Measurements from ENCODE around the gene RFX3. TPM values are rescaled to one million over a fixed set of nuclear protein-coding genes. Genes with fewer than 3 reads are reported as not detected.

Gene RFX3
- total and polyA plus RNA-seq, 2 of the 13 experiments (the other 11 are each of a cell fraction or from before 2014, with no cell fraction given), result 2.7 to 5.3 TPM

DNA sequence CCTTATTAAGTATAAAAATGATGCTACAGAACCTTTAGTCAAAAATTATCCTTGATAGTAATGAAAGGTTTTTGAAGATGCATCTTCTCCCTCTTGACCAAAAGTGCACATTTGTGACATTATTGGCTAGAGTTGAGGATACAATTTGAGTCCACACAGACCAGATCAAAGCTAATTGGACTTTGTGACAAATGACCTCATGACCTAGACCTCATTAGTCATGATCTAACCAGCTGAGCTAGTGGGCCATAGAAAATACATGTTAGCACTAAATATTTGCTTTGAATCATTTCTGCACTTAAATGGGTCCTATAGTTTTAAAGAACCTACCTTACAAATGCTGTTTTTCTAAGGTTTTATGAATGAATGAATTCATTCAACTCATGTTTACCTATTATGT is 182.1 kb downstream of the RFX3 start (continued):
- no peak for TF ChIP-seq RCOR2 (CRISPR knock-in tag; IDR thresholded peaks at IDR 0.05)
- TF ChIP-seq HDAC6 (IDR thresholded peaks at IDR 0.05; ENCODE audit: low read depth, low read length), result no peak
- no peak for TF ChIP-seq ZNF331 (CRISPR knock-in tag; IDR thresholded peaks at IDR 0.05)
- TF ChIP-seq MED1 (CRISPR knock-in tag; IDR thresholded peaks at IDR 0.05), result peak; percentile 27; the same call in 1 of the 2 replicates
- TF ChIP-seq FOXC1 (CRISPR knock-in tag; IDR thresholded peaks at IDR 0.05; ENCODE audit: borderline replicate concordance), result no peak
- no peak for TF ChIP-seq ZNF549 (CRISPR knock-in tag; IDR thresholded peaks at IDR 0.05)
- TF ChIP-seq ZNF343 (CRISPR knock-in tag; IDR thresholded peaks at IDR 0.05), result no peak
- TF ChIP-seq ISX (CRISPR knock-in tag; conservative IDR thresholded peaks at IDR 0.05), result no peak
- TF ChIP-seq ESRRA (CRISPR knock-in tag; IDR thresholded peaks at IDR 0.05; ENCODE audit: low read depth), result peak; percentile 56; the same call in 1 of the 2 replicates
- peak; percentile 36; the same call in 1 of the 2 replicates for TF ChIP-seq FOXO1 (CRISPR knock-in tag; IDR thresholded peaks at IDR 0.05)
- TF ChIP-seq, protein P1, sequence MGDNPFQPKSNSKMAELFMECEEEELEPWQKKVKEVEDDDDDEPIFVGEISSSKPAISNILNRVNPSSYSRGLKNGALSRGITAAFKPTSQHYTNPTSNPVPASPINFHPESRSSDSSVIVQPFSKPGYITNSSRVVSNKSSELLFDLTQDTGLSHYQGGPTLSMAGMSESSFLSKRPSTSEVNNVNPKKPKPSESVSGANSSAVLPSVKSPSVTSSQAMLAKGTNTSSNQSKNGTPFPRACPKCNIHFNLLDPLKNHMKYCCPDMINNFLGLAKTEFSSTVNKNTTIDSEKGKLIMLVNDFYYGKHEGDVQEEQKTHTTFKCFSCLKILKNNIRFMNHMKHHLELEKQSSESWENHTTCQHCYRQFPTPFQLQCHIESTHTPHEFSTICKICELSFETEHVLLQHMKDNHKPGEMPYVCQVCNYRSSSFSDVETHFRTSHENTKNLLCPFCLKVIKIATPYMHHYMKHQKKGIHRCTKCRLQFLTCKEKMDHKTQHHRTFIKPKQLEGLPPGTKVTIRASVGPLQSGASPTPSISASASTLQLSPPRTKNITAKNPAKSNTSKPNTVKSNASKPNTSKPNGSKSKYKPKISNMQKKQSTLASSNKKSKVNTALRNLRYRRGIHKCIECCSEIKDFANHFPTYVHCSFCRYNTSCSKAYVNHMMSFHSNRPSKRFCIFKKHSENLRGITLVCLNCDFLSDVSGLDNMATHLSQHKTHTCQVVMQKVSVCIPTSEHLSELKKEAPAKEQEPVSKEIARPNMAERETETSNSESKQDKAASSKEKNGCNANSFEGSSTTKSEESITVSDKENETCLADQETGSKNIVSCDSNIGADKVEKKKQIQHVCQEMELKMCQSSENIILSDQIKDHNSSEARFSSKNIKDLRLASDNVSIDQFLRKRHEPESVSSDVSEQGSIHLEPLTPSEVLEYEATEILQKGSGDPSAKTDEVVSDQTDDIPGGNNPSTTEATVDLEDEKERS (CRISPR knock-in tag; IDR thresholded peaks at IDR 0.05), result no peak
- TF ChIP-seq KLF15 (CRISPR knock-in tag; IDR thresholded peaks at IDR 0.05; ENCODE audit: borderline replicate concordance), result no peak
- TF ChIP-seq EHMT2 (IDR thresholded peaks at IDR 0.05; ENCODE audit: borderline replicate concordance, low read depth, low read length), result no peak; the same call in 1 of the 2 replicates
- TF ChIP-seq BORCS8-MEF2B (CRISPR knock-in tag; IDR thresholded peaks at IDR 0.05), result no peak
- no peak for TF ChIP-seq NKX3-1 (CRISPR knock-in tag; IDR thresholded peaks at IDR 0.05)
- no peak for TF ChIP-seq KAT2B (IDR thresholded peaks at IDR 0.05; ENCODE audit: borderline replicate concordance, low read depth, low read length)
- TF ChIP-seq CHCHD3 (CRISPR knock-in tag; IDR thresholded peaks at IDR 0.05), result no peak
- no peak for TF ChIP-seq PLRG1 (conservative IDR thresholded peaks at IDR 0.05)
- no peak for TF ChIP-seq MEIS1 (CRISPR knock-in tag; IDR thresholded peaks at IDR 0.05; ENCODE audit: borderline replicate concordance)
- TF ChIP-seq PTBP1 (IDR thresholded peaks at IDR 0.05; ENCODE audit: low read depth, low read length, poor library complexity, severe bottlenecking), result no peak
- TF ChIP-seq IRF2 (CRISPR knock-in tag; IDR thresholded peaks at IDR 0.05), result no peak
- no peak for TF ChIP-seq TOE1 (CRISPR knock-in tag; IDR thresholded peaks at IDR 0.05)
- TF ChIP-seq ZNF329 (CRISPR knock-in tag; IDR thresholded peaks at IDR 0.05; ENCODE audit: low read depth), result no peak
- TF ChIP-seq CBX5 (CRISPR knock-in tag; IDR thresholded peaks at IDR 0.05; ENCODE audit: borderline replicate concordance), result no peak
- TF ChIP-seq, protein P2, sequence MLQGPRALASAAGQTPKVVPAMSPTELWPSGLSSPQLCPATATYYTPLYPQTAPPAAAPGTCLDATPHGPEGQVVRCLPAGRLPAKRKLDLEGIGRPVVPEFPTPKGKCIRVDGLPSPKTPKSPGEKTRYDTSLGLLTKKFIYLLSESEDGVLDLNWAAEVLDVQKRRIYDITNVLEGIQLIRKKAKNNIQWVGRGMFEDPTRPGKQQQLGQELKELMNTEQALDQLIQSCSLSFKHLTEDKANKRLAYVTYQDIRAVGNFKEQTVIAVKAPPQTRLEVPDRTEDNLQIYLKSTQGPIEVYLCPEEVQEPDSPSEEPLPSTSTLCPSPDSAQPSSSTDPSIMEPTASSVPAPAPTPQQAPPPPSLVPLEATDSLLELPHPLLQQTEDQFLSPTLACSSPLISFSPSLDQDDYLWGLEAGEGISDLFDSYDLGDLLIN (CRISPR knock-in tag; IDR thresholded peaks at IDR 0.05; ENCODE audit: borderline replicate concordance), result no peak
- no peak for TF ChIP-seq CBFB (CRISPR knock-in tag; IDR thresholded peaks at IDR 0.05)
- TF ChIP-seq CHD2 (IDR thresholded peaks at IDR 0.05; ENCODE audit: low read depth, low read length), result no peak
- TF ChIP-seq EP300 (IDR thresholded peaks at IDR 0.05; ENCODE audit: low read depth in 2 of 2, low read length in 2 of 2), result peak in 1 of 2 experiments; percentile 70; a peak in 2 of 4 replicates
- TF ChIP-seq EP300 (CRISPR knock-in tag; IDR thresholded peaks at IDR 0.05; ENCODE audit: borderline replicate concordance), result no peak

Measured in HepG2 (cell line).